Activated naive CD8-positive, alpha-beta T cell treated with anti-CD3 and anti-CD28 coated beads, Interleukin-2, amount 50 U/mL, for 16 hours (primary cell): ENCODE measurements around the gene OSGEPL1.
"Not testable (repeated sequence)": the region's sequence is repeated elsewhere in the genome, so short reads cannot be mapped to it uniquely, and the experiment has no call there.

ENCODE experiments used
- DNase-seq: peaks from one replicate; pipeline ENCODE4 v3.0.0-alpha.2; 2020; ENCODE audit warnings: low read depth, low spot score

Gene OSGEPL1

DNA sequence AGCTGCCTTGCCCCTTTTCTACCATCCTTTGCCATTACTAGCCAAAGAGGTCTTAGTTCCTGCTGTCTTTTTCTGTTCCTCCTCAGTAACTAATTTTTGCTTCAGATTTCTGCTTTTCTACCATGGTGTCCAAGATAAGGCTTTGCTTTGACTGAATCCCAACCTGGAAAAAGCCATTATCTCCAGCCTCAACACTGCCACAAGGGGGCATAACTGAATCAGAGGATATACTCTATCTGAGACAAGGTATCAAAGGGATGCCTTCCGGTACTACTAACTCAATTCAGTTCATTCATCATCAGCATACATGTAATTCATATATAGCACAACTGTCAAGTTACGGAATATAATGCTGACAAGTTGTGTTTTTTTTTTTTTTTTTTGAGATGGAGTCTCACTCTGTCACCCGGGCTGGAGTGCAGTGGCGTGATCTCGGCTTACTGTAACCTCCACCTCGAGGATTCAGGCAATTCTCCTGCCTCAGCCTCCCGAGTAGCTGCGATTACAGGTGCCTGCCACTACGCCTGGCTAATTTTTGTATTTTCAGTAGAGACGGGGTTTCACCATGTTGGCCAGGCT, 11.4 kb downstream of the OSGEPL1 start:
- DNase-seq = no peak

DNA sequence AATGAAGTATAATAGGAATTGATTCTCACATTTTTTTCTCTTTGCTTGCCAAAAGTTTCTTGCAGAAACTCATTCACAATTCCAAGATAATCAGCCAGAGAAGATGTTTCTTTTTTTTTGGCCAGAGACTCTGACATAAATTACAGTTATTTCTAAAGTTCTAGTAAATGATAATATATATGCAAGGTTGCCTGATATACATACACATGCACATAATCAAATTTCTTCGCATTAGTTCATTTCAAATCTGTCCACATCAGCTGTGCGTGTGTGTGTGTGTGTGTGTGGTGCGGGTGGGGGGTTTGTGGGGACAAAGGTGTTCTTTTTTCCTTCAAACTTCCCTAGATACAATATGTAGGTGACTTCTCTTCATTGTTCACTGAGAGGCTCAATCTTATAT, 33.2 kb downstream of the OSGEPL1 start:
- no peak for DNase-seq

DNA sequence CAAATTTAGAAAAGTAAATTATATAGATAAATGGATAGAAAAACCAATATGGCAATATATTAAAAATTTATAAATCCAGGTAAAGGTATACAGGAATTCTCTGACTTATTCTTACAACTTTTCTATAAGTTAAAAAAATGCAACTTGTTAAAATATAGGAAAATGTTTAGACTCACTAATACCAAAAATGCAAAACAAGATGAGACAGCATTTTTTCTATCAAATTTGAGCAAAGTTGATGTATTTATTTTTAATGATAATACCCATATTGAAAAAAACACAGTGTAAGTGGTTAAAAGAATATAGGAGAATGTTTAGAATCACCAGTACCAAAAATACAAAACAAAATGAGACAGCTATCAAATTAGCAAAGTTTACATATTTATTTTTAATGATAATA, 35.7 kb downstream of the OSGEPL1 start:
- DNase-seq = no peak

DNA sequence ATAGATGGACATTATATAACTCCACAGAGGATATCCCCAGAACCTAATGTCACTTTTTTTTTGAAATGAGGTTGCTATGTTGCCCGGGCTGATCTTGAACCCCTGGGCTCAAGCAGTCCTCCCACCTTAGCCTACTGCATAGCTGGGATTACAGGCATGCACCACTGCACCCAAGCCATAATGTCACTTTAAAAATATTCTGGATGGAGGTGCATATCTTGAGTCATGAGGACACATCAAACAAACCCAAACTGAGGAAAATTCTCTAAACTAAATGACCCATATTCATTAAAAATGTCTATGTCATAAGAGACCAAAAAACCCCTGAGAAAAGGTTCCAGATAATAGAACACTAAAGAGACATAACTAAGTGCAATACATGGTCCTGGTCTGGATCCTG, 36.3 kb downstream of the OSGEPL1 start:
- DNase-seq = no peak

GRCh38 chr2:189723192-189723591, 39.4 kb downstream of the OSGEPL1 start:
- DNase-seq = no peak

DNA sequence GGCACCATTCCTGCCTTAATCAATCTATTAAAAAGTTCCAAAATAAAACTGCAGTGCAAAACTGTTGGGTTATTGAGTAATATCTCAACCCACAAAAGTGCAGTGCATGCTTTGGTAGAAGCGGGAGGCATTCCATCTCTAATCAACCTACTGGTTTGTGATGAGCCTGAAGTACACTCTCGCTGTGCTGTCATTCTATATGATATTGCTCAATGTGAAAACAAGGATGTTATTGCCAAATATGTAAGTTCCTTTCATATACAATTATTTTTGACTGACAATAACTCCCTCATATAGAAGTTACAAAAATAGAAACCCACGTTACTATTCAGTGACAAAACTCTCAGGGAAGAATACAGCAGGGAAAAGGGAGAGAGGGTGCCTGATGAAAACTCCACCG, 43.0 kb downstream of the OSGEPL1 start:
- DNase-seq = no peak

DNA sequence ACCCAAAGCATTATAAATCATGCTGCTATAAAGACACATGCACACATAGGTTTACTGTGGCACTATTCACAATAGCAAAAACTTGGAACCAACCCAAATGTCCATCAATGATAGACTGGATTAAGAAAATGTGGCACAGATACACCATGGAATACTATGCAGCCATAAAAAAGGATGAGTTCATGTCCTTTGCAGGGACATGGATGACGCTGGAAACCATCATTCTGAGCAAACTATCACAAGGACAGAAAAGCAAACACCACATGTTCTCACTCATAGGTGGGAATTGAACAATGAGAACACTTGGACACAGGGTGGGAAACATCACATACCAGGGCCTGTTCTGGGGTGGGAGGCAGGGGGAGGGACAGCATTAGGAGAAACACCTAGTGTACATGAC, 45.0 kb downstream of the OSGEPL1 start:
- not testable (repeated sequence) for DNase-seq

GRCh38 chr2:189709501-189710221, 52.9 kb downstream of the OSGEPL1 start:
- DNase-seq = no peak

DNA sequence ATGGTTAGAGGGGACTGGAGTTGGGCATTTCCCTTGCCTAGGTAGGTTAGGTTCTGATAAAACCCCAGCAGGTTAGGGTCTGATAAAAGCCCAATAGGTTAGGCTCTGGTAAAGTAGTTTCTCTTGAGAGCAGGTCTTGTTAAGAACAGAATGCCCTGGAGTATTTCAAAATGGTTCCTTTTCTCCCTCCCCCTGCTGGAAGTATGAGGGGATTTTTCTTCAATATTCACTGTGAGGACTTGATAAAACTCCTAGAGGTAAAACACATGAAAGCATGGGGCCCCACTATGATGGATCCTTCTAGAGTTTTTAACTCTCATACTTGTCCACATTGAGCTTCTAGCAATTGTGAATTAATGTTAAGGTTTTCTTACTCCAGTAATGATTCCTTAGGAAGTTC, 60.5 kb downstream of the OSGEPL1 start:
- DNase-seq = no peak

- DNase-seq = no peak
Measured at GRCh38 chr2:189700681-189701080, 61.9 kb downstream of the OSGEPL1 start.

DNA sequence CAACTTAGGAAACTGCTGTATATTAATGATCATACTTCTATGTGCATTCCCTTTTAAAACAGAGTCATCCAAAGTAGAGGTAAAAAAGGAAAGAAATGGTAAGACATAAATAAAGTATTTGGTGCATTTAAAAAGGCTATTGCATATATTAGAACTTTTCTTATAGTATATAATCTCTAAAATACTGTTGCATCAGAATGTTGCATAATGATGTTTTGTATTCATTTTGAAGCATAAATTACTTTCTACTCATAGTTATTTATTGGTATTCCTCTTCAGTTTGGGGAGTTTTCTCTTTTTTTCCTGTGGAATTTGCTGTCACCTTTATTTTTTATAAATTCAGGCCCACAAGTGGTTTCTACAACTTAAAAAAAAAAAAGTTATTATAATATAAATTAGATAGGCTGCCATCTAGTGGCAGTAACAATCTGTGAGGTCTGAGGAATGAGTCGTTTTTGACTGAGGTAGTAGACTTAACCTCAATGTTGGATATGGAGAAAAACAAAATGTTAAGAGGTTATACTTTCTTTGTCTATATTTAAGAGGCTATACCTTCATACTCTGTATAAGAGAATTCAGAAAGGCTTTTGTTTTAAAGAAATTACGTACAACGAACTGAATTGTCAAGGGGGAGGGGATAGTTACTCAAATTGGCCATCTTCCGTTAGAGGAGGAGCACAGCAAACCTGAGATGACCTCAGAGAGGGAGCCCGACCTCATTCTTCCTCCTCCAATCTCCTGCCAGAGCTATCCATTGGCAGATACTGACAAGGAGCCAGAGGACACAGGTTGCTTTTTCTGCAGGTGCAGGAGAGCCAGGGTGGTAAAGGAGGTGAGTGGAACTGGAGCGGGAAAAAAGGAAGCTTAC, 64.3 kb downstream of the OSGEPL1 start:
- DNase-seq = no peak
